HepG2 (cell line): ENCODE results near the gene CFI. TPM values are rescaled to one million over a fixed set of nuclear protein-coding genes. Genes with fewer than 3 reads are reported as not detected.

Source experiments
- ARID4A ChIP-seq: sonication (generic); formaldehyde crosslinking; IDR thresholded peaks from 2 replicates; pipeline ENCODE4 v1.5.0; 2020; ENCODE audit warnings: mild to moderate bottlenecking, missing genetic modification reagents, borderline replicate concordance
- MLX ChIP-seq: IDR thresholded peaks from 2 replicates; pipeline ENCODE4 v1.6.1; 2016
- RARA ChIP-seq: IDR thresholded peaks from 2 replicates; pipeline ENCODE4 v1.6.1; 2016; ENCODE audit warnings: missing genetic modification reagents, missing compliant biosample characterization
- THAP7 ChIP-seq: sonication (generic); formaldehyde crosslinking; IDR thresholded peaks from 2 replicates; pipeline ENCODE4 v1.8.1; 2023; ENCODE audit warnings: mild to moderate bottlenecking, missing genetic modification reagents
- ZBTB33 ChIP-seq: sonication (generic); formaldehyde crosslinking; IDR thresholded peaks from 2 replicates; pipeline ENCODE4 v1.4.0; 2020; ENCODE audit warnings: missing genetic modification reagents
- ZNF362 ChIP-seq: sonication (generic); formaldehyde crosslinking; IDR thresholded peaks from 2 replicates; pipeline ENCODE4 v1.4.0; 2020; ENCODE audit warnings: missing genetic modification reagents, mild to moderate bottlenecking, borderline replicate concordance
- ZNF484 ChIP-seq: sonication (generic); formaldehyde crosslinking; IDR thresholded peaks from 2 replicates; pipeline ENCODE4 v1.5.1; 2020; ENCODE audit warnings: mild to moderate bottlenecking, low read depth, missing genetic modification reagents, borderline replicate concordance
- ZNF564 ChIP-seq: sonication (generic); formaldehyde crosslinking; IDR thresholded peaks from 2 replicates; pipeline ENCODE4 v1.8.1; 2023; ENCODE audit warnings: mild to moderate bottlenecking, missing genetic modification reagents
- ZNF781 ChIP-seq: sonication (generic); formaldehyde crosslinking; IDR thresholded peaks from 2 replicates; pipeline ENCODE4 v1.5.1; 2020; ENCODE audit warnings: borderline replicate concordance, mild to moderate bottlenecking, missing genetic modification reagents; ENCODE audit errors: not compliant biosample characterization
- polyA plus RNA-seq, 8 experiments: library from polyadenylated mRNA; depleted of rRNA in 3 of 8; stranded (reverse) in 7 of 8; unstranded in 1 of 8; fragments of >200 nt; fragmentation: Illumina TruSeq in 4 of 8; extraction: Trizol in 4 of 8; gene quantifications; 2 replicates each; pipeline versions ENCODE4 v1.2.1 to v1.2.3, GENCODE V29; 2011 to 2016; ENCODE audit warnings: low read depth in 4 of 8, missing spikeins in 1 of 8, mixed read lengths in 1 of 8; ENCODE audit not compliant: insufficient read depth in 1 of 8
- total RNA-seq, 5 experiments: library from RNA; depleted of rRNA; stranded (reverse); fragments of >200 nt; fragmentation: Illumina TruSeq; extraction: Trizol; gene quantifications; 2 replicates each; pipeline ENCODE4 v1.2.3, GENCODE V29; 2016; ENCODE audit warnings: low read depth in 1 of 5

The CFI gene
- total and polyA plus RNA-seq, 2 of the 13 experiments (the other 11 are each of a cell fraction or from before 2014, with no cell fraction given), result 284 to 337 TPM

GRCh38 chr4:109846395-109847098, 44.7 kb upstream of the CFI start (continued):
- no peak for TF ChIP-seq ZBTB33 (CRISPR knock-in tag)
- no peak for TF ChIP-seq ZNF781
- no peak for TF ChIP-seq RARA
- no peak for TF ChIP-seq THAP7
- no peak for TF ChIP-seq ZNF484 (CRISPR knock-in tag)
- TF ChIP-seq ARID4A, result no peak
- TF ChIP-seq ZNF362 (CRISPR knock-in tag), result no peak
- TF ChIP-seq ZNF564, result no peak
- TF ChIP-seq MLX (CRISPR knock-in tag), result no peak
- TF ChIP-seq, all 625 proteins: peak for 0
